ENCODE results near the gene GTF3C1. TPM values are rescaled to one million over a fixed set of nuclear protein-coding genes. Genes with fewer than 3 reads are reported as not detected.

The GTF3C1 gene
- total RNA-seq, 1 donor, result 71.8 TPM

DNA sequence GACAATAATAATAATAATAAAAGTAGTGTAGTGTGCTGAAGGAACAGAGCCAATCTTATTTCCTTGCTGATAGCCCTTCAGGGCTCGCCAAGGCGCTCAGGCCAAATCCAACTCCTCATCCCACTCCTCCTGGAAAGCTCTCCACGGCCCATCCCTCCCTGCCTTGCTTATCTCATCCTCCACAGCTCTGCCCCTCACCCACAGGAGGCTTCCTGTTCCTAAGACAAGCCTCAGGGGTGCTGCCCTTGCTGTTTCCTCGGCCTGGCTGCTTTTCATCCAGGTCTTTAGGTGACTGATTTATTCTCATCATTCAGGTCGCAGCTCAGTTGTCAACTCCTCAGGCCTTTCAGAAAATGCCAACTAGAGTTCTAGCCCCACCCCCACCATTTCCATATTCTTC is 11.2 kb downstream of the GTF3C1 start:
- TF ChIP-seq, protein P1, sequence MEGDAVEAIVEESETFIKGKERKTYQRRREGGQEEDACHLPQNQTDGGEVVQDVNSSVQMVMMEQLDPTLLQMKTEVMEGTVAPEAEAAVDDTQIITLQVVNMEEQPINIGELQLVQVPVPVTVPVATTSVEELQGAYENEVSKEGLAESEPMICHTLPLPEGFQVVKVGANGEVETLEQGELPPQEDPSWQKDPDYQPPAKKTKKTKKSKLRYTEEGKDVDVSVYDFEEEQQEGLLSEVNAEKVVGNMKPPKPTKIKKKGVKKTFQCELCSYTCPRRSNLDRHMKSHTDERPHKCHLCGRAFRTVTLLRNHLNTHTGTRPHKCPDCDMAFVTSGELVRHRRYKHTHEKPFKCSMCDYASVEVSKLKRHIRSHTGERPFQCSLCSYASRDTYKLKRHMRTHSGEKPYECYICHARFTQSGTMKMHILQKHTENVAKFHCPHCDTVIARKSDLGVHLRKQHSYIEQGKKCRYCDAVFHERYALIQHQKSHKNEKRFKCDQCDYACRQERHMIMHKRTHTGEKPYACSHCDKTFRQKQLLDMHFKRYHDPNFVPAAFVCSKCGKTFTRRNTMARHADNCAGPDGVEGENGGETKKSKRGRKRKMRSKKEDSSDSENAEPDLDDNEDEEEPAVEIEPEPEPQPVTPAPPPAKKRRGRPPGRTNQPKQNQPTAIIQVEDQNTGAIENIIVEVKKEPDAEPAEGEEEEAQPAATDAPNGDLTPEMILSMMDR (IDR thresholded peaks at IDR 0.05; ENCODE audit: insufficient read depth, low read length), result no peak
- no peak overlapping the region for H3K4me3 ChIP-seq (ENCODE audit: low read depth, low read length)

DNA sequence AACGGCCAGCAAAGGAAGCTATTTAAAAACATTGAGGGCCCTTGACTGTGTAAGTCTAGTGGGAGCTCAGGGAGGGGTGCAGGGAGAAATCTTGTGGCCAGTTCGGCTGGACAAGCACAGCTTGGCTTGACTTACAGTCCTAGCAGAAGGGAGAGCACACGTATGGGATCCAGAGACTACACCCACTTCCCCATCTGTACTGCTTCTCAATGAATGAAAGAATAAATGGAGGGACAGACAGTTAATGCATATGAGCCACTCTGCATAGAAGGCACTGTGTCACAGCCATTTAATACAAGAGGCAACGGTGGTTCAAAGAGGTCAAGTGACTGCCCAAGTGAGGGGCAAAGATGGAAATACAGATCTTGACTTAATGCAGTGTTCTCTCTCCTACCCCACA is 15.5 kb downstream of the GTF3C1 start:
- DNase-seq (ENCODE audit: low read depth), result no peak
- TF ChIP-seq, protein P1 (IDR thresholded peaks at IDR 0.05; ENCODE audit: insufficient read depth, low read length), result no peak
- H3K4me3 ChIP-seq (ENCODE audit: low read depth, low read length), result no peak overlapping the region

More for the DNA sequence above, 11.2 kb downstream of the GTF3C1 start:
- DNase-seq (ENCODE audit: low read depth), result no peak

DNA sequence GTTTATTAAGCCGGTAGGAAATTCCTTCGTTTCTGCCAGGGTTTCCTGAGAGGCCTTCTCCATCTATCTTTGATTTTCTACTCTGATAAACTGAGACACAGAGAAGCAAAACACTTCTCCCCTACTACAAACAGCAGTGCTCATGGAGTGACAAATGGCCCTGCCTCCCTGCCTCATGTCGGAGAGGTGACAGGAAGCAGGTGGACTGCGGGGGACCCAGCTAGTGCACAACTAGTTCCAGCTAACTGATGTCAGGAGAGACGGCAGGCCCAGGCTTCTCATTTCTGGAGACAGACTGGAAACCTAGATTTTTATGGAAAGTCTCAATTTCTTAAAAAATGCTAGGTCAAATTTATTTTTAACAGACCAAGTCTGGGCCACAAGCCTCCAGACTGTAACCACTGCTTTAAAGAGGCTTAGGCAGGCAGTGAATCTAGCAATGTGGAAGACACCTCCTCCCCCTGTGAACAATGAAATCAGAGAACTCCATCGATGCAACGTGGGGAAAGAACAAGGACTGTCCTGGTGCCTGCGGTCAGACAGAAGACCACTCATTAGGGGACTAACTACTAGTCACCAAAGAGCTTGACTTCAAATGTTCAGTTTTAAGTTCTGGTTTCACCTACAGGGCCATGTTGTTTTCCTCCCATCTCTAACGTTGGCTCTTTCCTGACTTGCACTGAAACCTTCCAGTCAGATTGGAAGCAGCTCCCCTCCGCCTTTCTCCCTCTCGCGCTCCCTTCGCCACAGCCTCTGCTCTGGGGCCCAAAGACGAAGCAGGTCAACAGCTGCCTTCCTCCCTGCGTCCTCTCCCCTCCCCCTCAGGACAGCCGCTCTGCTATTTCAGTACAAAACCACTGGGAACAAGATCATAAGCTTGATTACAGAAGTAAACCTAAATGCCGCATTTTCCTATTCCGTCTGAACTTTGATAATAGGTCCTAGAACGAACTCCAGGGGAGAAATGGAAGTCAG is 17.6 kb downstream of the GTF3C1 start:
- no peak overlapping the region for H3K4me3 ChIP-seq (ENCODE audit: low read depth, low read length)
- TF ChIP-seq, protein P1 (IDR thresholded peaks at IDR 0.05; ENCODE audit: insufficient read depth, low read length), result no peak
- DNase-seq (ENCODE audit: low read depth), result no peak

DNA sequence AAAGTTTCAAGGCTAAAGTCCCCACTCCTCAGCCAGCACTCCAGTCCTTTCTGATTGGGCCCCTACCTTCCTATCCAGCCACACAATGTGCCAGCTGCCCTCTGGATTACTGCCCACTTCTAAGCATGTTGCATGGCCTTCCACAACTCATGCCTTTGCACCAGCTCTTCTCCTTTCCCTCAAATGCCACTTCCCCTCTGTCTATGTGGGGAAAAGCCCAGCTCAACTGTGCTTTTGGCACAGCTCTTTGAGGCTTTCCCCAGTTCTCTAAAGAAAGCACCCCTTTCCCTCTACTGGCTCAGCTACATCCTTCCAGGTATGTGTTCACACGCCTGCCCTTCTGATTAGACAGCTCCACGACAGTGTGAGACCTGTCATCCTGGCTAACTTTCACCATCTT is 18.5 kb downstream of the GTF3C1 start:
- H3K4me3 ChIP-seq (ENCODE audit: low read depth, low read length), result no peak overlapping the region
- TF ChIP-seq, protein P1 (IDR thresholded peaks at IDR 0.05; ENCODE audit: insufficient read depth, low read length), result no peak
- DNase-seq (ENCODE audit: low read depth), result no peak

DNA sequence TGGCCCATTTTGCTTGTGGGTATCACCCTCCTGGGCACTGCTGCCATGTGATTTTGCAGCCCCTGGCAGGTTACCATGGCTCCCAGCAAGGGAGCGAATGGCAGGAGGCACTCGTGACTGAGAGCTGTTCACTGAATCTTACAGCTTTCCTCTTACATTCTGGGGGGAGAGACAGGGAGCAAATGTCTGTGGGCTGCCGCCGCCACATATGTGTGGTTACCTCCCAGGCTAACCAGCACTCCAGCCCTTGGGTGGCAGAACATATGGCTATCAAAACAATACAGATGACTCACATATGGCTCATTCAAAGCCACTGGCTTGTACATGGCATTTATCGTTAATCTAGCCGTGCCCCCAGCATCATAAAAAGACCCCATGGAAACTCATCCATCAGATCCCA is 19.8 kb downstream of the GTF3C1 start:
- TF ChIP-seq, protein P1 (IDR thresholded peaks at IDR 0.05; ENCODE audit: insufficient read depth, low read length), result no peak
- no peak overlapping the region for H3K4me3 ChIP-seq (ENCODE audit: low read depth, low read length)
- no peak for DNase-seq (ENCODE audit: low read depth)

DNA sequence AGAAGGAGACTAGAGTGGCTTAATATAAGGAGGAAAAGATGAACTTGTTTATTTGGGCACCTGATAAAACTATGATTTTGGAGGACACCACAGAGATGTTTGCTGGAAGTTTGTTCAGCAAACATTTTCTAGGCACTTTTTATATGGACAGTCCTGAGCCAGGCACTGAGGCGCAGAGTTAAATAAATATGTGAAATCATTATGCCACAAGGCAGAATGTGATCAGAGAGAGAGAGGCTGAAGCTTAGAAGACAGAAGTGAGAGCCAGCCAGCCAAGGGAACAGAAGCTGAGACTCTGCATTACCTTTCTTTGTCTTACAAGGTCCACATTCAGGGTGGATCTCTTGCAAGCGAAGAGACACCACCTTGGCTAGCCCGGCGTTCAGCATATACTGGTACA is 21.4 kb downstream of the GTF3C1 start:
- TF ChIP-seq, protein P1 (IDR thresholded peaks at IDR 0.05; ENCODE audit: insufficient read depth, low read length), result no peak
- no peak for DNase-seq (ENCODE audit: low read depth)
- H3K4me3 ChIP-seq (ENCODE audit: low read depth, low read length), result no peak overlapping the region

All from fibroblast of the aortic adventitia (primary cell).